ENCODE measurements around the gene ZNF577.
"Not testable (repeated sequence)": the region's sequence is repeated elsewhere in the genome, so short reads cannot be mapped to it uniquely, and the experiment has no call there.

GRCh38 chr19:51905639-51906038 lies 17.9 kb upstream of the ZNF577 start:
- TF ChIP-seq CTCF (IDR thresholded peaks at IDR 0.05); EP300 (IDR thresholded peaks at IDR 0.05; ENCODE audit: low read depth); POLR2A (IDR thresholded peaks at IDR 0.05): not testable (repeated sequence)

Data from transverse colon (tissue), 3 donors.